ENCODE results near the gene RAB10. TPM values are rescaled to one million over a fixed set of nuclear protein-coding genes. Genes with fewer than 3 reads are reported as not detected.
A peak's percentile ranks its signal among the peaks of the same experiment; 100 is the strongest.
"Not testable (repeated sequence)": the region's sequence is repeated elsewhere in the genome, so short reads cannot be mapped to it uniquely, and the experiment has no call there.

RAB10 gene
- total RNA-seq, 1 experiment from 2014 or later: 130 TPM

GRCh38 chr2:26103752-26104151 lies 69.9 kb downstream of the RAB10 start:
- Histone ChIP-seq H2BK5ac (ENCODE audit: insufficient read length, low read length) (no peak overlapping the region), H2BK15ac (ENCODE audit: low read depth, low read length) (no peak overlapping the region), H2AK5ac (ENCODE audit: insufficient read length, low read length) (no peak overlapping the region), H4K8ac (replicated peaks; ENCODE audit: insufficient read length, low read depth, low read length) (no peak overlapping the region), H3K23me2 (ENCODE audit: insufficient read length, low read depth, low read length, poor library complexity, severe bottlenecking) (no peaks in the 10 kb centered on the region), H2AFZ (ENCODE audit: low read length) (no peak overlapping the region), H3K4me1 (ENCODE audit: insufficient read depth, low read length) (no peaks in the 10 kb centered on the region), H3K79me2 (ENCODE audit: insufficient read depth, low read length) (peaks cover 6% of the 10 kb centered on the region; the same call in 1 of the 2 replicates), H2BK120ac (ENCODE audit: low read depth, low read length, poor library complexity, severe bottlenecking) (no peak overlapping the region), H3K56ac (ENCODE audit: insufficient read length, low read depth, low read length) (no peak overlapping the region), H3K27ac (ENCODE audit: insufficient read length, low read depth, low read length) (no peak overlapping the region), H3K27me3 (ENCODE audit: insufficient read depth, low read length) (no peaks in the 10 kb centered on the region), H3K18ac (ENCODE audit: insufficient read length, low read depth, low read length) (no peak overlapping the region), H3K9me3 (ENCODE audit: control insufficient read depth, low read depth, low read length) (no peaks in the 10 kb centered on the region), H4K20me1 (ENCODE audit: control insufficient read depth, insufficient read depth, insufficient read length) (no peaks in the 10 kb centered on the region), H4K91ac (ENCODE audit: insufficient read length, low read depth, low read length) (no peak overlapping the region), H2BK12ac (ENCODE audit: insufficient read length, low read depth, low read length) (no peak overlapping the region), H3K4ac (ENCODE audit: low read depth, low read length) (no peak overlapping the region), H3K23ac (ENCODE audit: insufficient read length, low read depth, low read length) (no peak overlapping the region), H4K5ac (ENCODE audit: insufficient read length, low read depth, low read length) (no peak overlapping the region), H3K14ac (ENCODE audit: insufficient read depth, low read length) (no peak overlapping the region), H3K9ac (ENCODE audit: extremely low read depth, insufficient read length, low read length) (no peak overlapping the region), H3T11ph (ENCODE audit: low read length) (no peak overlapping the region), H2BK20ac (ENCODE audit: low read depth, low read length, poor library complexity, severe bottlenecking) (no peak overlapping the region), H3K4me2 (ENCODE audit: insufficient read depth, insufficient read length, low read length) (no peak overlapping the region), H3K79me1 (ENCODE audit: insufficient read depth, low read depth, low read length, poor library complexity, severe bottlenecking) (peaks cover 6% of the 10 kb centered on the region)
- no CpG with 5 or more reads among the region's 4 CpGs for WGBS (ENCODE audit: extremely low coverage, insufficient read length, low lambda C conversion rate)
- H3K9me3 Mint-ChIP-seq: peaks cover 10 to 11% of the 10 kb centered on the region in 2 experiments; a peak in 4 of 5 replicates
- DNase-seq: no peak
- H3K4me1 Mint-ChIP-seq: peaks cover under 1% of the 10 kb centered on the region in 2 experiments
- H3K4me3 Mint-ChIP-seq: no peak overlapping the region
- no peaks in the 10 kb centered on the region for H3K27me3 Mint-ChIP-seq (ENCODE audit: low read depth)
- peaks cover 42 to 60% (median 51%) of the 10 kb centered on the region in 3 experiments for H3K36me3 Mint-ChIP-seq (ENCODE audit: insufficient read depth in 1 of 3, low read depth in 3 of 3)
- TF ChIP-seq, protein P1, sequence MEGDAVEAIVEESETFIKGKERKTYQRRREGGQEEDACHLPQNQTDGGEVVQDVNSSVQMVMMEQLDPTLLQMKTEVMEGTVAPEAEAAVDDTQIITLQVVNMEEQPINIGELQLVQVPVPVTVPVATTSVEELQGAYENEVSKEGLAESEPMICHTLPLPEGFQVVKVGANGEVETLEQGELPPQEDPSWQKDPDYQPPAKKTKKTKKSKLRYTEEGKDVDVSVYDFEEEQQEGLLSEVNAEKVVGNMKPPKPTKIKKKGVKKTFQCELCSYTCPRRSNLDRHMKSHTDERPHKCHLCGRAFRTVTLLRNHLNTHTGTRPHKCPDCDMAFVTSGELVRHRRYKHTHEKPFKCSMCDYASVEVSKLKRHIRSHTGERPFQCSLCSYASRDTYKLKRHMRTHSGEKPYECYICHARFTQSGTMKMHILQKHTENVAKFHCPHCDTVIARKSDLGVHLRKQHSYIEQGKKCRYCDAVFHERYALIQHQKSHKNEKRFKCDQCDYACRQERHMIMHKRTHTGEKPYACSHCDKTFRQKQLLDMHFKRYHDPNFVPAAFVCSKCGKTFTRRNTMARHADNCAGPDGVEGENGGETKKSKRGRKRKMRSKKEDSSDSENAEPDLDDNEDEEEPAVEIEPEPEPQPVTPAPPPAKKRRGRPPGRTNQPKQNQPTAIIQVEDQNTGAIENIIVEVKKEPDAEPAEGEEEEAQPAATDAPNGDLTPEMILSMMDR (conservative IDR thresholded peaks at IDR 0.05): no peak
- no peak overlapping the region for H3K27ac Mint-ChIP-seq

DNA sequence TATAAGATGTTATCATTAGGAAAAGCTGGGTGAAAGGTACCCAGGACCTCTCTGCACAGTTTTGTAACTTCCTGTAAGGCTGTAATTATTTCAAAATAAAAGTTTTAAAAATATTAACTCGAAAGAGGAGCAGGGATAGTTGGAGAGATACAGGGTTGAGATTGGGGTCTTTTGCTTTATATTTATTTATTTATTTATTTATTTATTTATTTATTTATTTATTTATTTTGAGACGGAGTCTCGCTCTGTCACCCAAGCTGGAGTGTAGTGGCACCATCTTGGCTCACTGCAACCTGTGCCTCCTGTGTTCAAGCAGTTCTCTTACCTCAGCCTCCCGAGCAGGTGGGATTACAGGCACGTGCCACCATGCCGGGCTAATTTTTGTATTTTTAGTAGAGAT lies 74.8 kb downstream of the RAB10 start:
- not testable (repeated sequence) for H3K27me3 Mint-ChIP-seq (ENCODE audit: low read depth); H2BK12ac ChIP-seq (ENCODE audit: insufficient read length, low read depth, low read length); H4K20me1 ChIP-seq (ENCODE audit: control insufficient read depth, insufficient read depth, insufficient read length); H3K4me3 Mint-ChIP-seq; H3K9ac ChIP-seq (ENCODE audit: extremely low read depth, insufficient read length, low read length); H3T11ph ChIP-seq (ENCODE audit: low read length); H3K4me1 Mint-ChIP-seq; H2BK5ac ChIP-seq (ENCODE audit: insufficient read length, low read length); H3K23me2 ChIP-seq (ENCODE audit: insufficient read length, low read depth, low read length, poor library complexity, severe bottlenecking); H3K9me3 Mint-ChIP-seq; H4K5ac ChIP-seq (ENCODE audit: insufficient read length, low read depth, low read length); H2AFZ ChIP-seq (ENCODE audit: low read length); H3K79me1 ChIP-seq (ENCODE audit: insufficient read depth, low read depth, low read length, poor library complexity, severe bottlenecking); H3K9me3 ChIP-seq (ENCODE audit: control insufficient read depth, low read depth, low read length); H3K4me1 ChIP-seq (ENCODE audit: insufficient read depth, low read length); H3K23ac ChIP-seq (ENCODE audit: insufficient read length, low read depth, low read length); H3K79me2 ChIP-seq (ENCODE audit: insufficient read depth, low read length); H2BK120ac ChIP-seq (ENCODE audit: low read depth, low read length, poor library complexity, severe bottlenecking); H2BK15ac ChIP-seq (ENCODE audit: low read depth, low read length); H2BK20ac ChIP-seq (ENCODE audit: low read depth, low read length, poor library complexity, severe bottlenecking); H3K4me2 ChIP-seq (ENCODE audit: insufficient read depth, insufficient read length, low read length); H3K14ac ChIP-seq (ENCODE audit: insufficient read depth, low read length); H4K91ac ChIP-seq (ENCODE audit: insufficient read length, low read depth, low read length); DNase-seq; H3K4ac ChIP-seq (ENCODE audit: low read depth, low read length); H3K56ac ChIP-seq (ENCODE audit: insufficient read length, low read depth, low read length); H2AK5ac ChIP-seq (ENCODE audit: insufficient read length, low read length); H3K27me3 ChIP-seq (ENCODE audit: insufficient read depth, low read length); H4K8ac ChIP-seq (replicated peaks; ENCODE audit: insufficient read length, low read depth, low read length); H3K18ac ChIP-seq (ENCODE audit: insufficient read length, low read depth, low read length); H3K27ac ChIP-seq (ENCODE audit: insufficient read length, low read depth, low read length)
- no CpG with 5 or more reads among the region's 6 CpGs for WGBS (ENCODE audit: extremely low coverage, insufficient read length, low lambda C conversion rate)
- peak overlapping the region in 1 of 3 experiments; percentile 71; a peak in 1 of 7 replicates for H3K27ac Mint-ChIP-seq
- H3K36me3 Mint-ChIP-seq (ENCODE audit: insufficient read depth in 1 of 3, low read depth in 3 of 3): peaks cover 36 to 53% (median 39%) of the 10 kb centered on the region in 3 experiments

Measured in H9 (cell line).